ENCODE data around the gene RAB17.

Gene RAB17

DNA sequence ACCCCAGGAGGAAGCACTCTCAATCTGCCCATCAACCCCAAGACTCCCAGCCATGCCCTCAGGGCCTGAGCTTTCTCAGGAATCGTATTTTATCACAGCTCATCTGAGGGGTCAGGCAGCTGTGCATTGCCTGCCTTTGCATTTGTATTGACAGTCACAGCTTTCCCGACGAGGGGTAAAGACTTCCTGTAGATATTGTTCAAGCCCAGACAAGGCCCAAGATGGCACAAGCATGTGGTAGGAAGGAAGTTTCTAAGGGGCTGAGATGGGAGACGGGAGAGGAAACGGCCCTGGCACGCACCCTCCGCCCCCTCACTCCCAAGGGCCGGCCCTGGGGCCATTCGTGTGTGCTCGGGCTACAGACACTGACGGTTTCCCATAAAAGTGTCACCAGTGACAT lies 58.4 kb downstream of the RAB17 start:
- Histone ChIP-seq H3K4ac (ENCODE audit: low read depth in 1 of 2, low read length in 2 of 2) (no peak overlapping the region), H3K79me1 (replicated peaks; ENCODE audit: low read length, poor library complexity, severe bottlenecking) (peaks cover 34% of the 10 kb centered on the region), H2AK5ac (ENCODE audit: low read length, severe bottlenecking) (no peak overlapping the region), H3K4me2 (ENCODE audit: low read length, poor library complexity, severe bottlenecking) (no peak overlapping the region), H3K9ac (ENCODE audit: low read length) (no peak overlapping the region), H2BK5ac (ENCODE audit: low read depth, low read length, poor library complexity, severe bottlenecking) (no peak overlapping the region), H3K9me3 (ENCODE audit: control insufficient read depth, low read length) (no peaks in the 10 kb centered on the region), H3K27ac (ENCODE audit: low read length, poor library complexity, severe bottlenecking) (no peak overlapping the region), H2BK12ac (ENCODE audit: low read length in 2 of 2) (no peak overlapping the region), H3K23ac (ENCODE audit: low read length in 2 of 2) (peak overlapping the region in 1 of 2 experiments; percentile 32), H2BK15ac (ENCODE audit: low read depth, poor library complexity, severe bottlenecking) (no peak overlapping the region), H2AFZ (ENCODE audit: low read depth, low read length) (no peak overlapping the region), H3K14ac (ENCODE audit: low read length in 2 of 2) (no peak overlapping the region), H3K4me3 (ENCODE audit: insufficient read depth in 1 of 2, low read depth in 1 of 2, low read length in 2 of 2) (no peak overlapping the region), H2BK120ac (ENCODE audit: low read depth, low read length) (no peak overlapping the region), H3K4me1 (ENCODE audit: control insufficient read depth, insufficient read depth, low read depth, low read length) (no peaks in the 10 kb centered on the region), H4K8ac (ENCODE audit: low read length) (peak overlapping the region; percentile 38), H3K36me3 (ENCODE audit: control insufficient read depth in 1 of 2, insufficient read depth in 2 of 2, low read depth in 1 of 2, low read length in 2 of 2) (peaks cover 29 to 72% of the 10 kb centered on the region in 2 experiments), H3K18ac (ENCODE audit: low read depth in 1 of 2, low read length in 2 of 2) (no peak overlapping the region), H4K91ac (ENCODE audit: low read length) (no peak overlapping the region), H3K27me3 (ENCODE audit: control insufficient read depth in 1 of 2, insufficient read depth in 1 of 2, low read length in 2 of 2) (no peaks in the 10 kb centered on the region)
- no peak for DNase-seq
- 58% methylated on average over 11 of the region's 11 CpGs for WGBS

DNA sequence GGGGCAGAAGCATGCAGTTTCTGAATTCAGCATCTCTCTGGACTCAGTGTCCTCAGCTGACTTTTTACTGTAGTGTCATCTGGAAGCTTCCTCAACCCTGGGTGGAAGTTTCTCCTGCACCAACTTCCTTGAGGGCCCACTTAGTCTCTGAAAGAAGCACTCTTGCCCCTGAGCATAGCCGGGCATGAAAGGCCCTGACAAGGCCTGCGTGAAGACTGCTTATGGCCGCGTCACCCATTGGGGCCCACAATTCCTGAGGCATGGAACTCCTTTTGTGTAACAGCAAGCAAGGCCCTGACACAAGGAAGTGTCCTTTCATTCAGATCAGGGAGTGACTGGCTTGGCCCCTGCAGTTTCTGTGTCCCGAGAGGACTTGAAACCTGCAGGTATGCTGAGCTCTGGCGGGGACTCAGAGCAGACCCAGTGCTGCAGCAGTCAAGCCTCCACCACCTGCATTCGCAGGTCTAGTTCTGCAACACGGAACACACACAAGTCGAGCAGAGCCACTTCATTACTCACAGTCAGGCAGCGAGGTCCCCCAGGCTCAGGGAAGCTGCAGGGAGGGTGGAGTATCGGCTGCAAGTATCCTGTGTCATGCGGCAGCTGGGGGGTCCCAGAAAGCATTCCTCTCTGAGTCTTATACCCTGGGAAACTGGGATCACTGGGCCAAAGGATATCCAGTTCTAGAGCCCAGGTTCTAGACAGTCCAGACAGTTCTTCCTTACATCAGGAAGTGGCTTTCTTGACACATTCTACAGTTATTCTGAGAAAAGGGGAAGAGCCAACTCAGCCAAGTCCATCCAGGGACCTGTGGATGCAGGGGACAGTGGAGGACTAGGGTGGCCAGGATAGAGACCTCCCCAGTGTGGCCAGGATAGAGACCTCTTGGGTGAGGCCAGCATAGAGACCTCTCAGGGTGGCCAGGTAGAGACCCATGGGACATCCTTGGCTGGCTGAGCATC lies 59.8 kb downstream of the RAB17 start:
- DNase-seq, result no peak
- Histone ChIP-seq H3K79me1 (replicated peaks; ENCODE audit: low read length, poor library complexity, severe bottlenecking) (peaks cover 34% of the 10 kb centered on the region), H4K8ac (ENCODE audit: low read length) (no peak overlapping the region), H2BK120ac (ENCODE audit: low read depth, low read length) (no peak overlapping the region), H3K9me3 (ENCODE audit: control insufficient read depth, low read length) (no peaks in the 10 kb centered on the region), H3K9ac (ENCODE audit: low read length) (no peak overlapping the region), H3K14ac (ENCODE audit: low read length in 2 of 2) (no peak overlapping the region), H3K27me3 (ENCODE audit: control insufficient read depth in 1 of 2, insufficient read depth in 1 of 2, low read length in 2 of 2) (no peaks in the 10 kb centered on the region), H3K4me2 (ENCODE audit: low read length, poor library complexity, severe bottlenecking) (no peak overlapping the region), H3K27ac (ENCODE audit: low read length, poor library complexity, severe bottlenecking) (no peak overlapping the region), H3K4me1 (ENCODE audit: control insufficient read depth, insufficient read depth, low read depth, low read length) (no peaks in the 10 kb centered on the region), H2BK15ac (ENCODE audit: low read depth, poor library complexity, severe bottlenecking) (no peak overlapping the region), H2BK12ac (ENCODE audit: low read length in 2 of 2) (no peak overlapping the region), H2BK5ac (ENCODE audit: low read depth, low read length, poor library complexity, severe bottlenecking) (no peak overlapping the region), H2AFZ (ENCODE audit: low read depth, low read length) (no peak overlapping the region), H4K91ac (ENCODE audit: low read length) (no peak overlapping the region), H3K23ac (ENCODE audit: low read length in 2 of 2) (no peak overlapping the region), H2AK5ac (ENCODE audit: low read length, severe bottlenecking) (no peak overlapping the region), H3K4ac (ENCODE audit: low read depth in 1 of 2, low read length in 2 of 2) (no peak overlapping the region), H3K4me3 (ENCODE audit: insufficient read depth in 1 of 2, low read depth in 1 of 2, low read length in 2 of 2) (no peak overlapping the region), H3K36me3 (ENCODE audit: control insufficient read depth in 1 of 2, insufficient read depth in 2 of 2, low read depth in 1 of 2, low read length in 2 of 2) (peaks cover 42 to 69% of the 10 kb centered on the region in 2 experiments), H3K18ac (ENCODE audit: low read depth in 1 of 2, low read length in 2 of 2) (no peak overlapping the region)
- WGBS, result 94% methylated on average over 12 of the region's 12 CpGs

- no peak overlapping the region for H2BK120ac ChIP-seq (ENCODE audit: low read depth, low read length)
- no peak overlapping the region for H2AFZ ChIP-seq (ENCODE audit: low read depth, low read length)
- no peak overlapping the region for H3K27ac ChIP-seq (ENCODE audit: low read length, poor library complexity, severe bottlenecking)
- H3K4me1 ChIP-seq (ENCODE audit: control insufficient read depth, insufficient read depth, low read depth, low read length), result no peaks in the 10 kb centered on the region
- no peak overlapping the region for H4K8ac ChIP-seq (ENCODE audit: low read length)
- no peak overlapping the region for H3K23ac ChIP-seq (ENCODE audit: low read length in 2 of 2)
- DNase-seq, result no peak
- H4K91ac ChIP-seq (ENCODE audit: low read length), result no peak overlapping the region
- no peak overlapping the region for H2BK5ac ChIP-seq (ENCODE audit: low read depth, low read length, poor library complexity, severe bottlenecking)
- no peak overlapping the region for H3K9ac ChIP-seq (ENCODE audit: low read length)
- no peak overlapping the region for H3K4ac ChIP-seq (ENCODE audit: low read depth in 1 of 2, low read length in 2 of 2)
- WGBS, result 92% methylated on average over 19 of the region's 19 CpGs
- H3K27me3 ChIP-seq (ENCODE audit: control insufficient read depth in 1 of 2, insufficient read depth in 1 of 2, low read length in 2 of 2), result no peaks in the 10 kb centered on the region
- H3K36me3 ChIP-seq (ENCODE audit: control insufficient read depth in 1 of 2, insufficient read depth in 2 of 2, low read depth in 1 of 2, low read length in 2 of 2), result peaks cover 39 to 71% of the 10 kb centered on the region in 2 experiments
- H2AK5ac ChIP-seq (ENCODE audit: low read length, severe bottlenecking), result no peak overlapping the region
- no peak overlapping the region for H2BK12ac ChIP-seq (ENCODE audit: low read length in 2 of 2)
- peaks cover 41% of the 10 kb centered on the region for H3K79me1 ChIP-seq (replicated peaks; ENCODE audit: low read length, poor library complexity, severe bottlenecking)
- no peak overlapping the region for H2BK15ac ChIP-seq (ENCODE audit: low read depth, poor library complexity, severe bottlenecking)
- H3K4me2 ChIP-seq (ENCODE audit: low read length, poor library complexity, severe bottlenecking), result no peak overlapping the region
- H3K9me3 ChIP-seq (ENCODE audit: control insufficient read depth, low read length), result no peaks in the 10 kb centered on the region
- H3K18ac ChIP-seq (ENCODE audit: low read depth in 1 of 2, low read length in 2 of 2), result no peak overlapping the region
- H3K14ac ChIP-seq (ENCODE audit: low read length in 2 of 2), result no peak overlapping the region
- H3K4me3 ChIP-seq (ENCODE audit: insufficient read depth in 1 of 2, low read depth in 1 of 2, low read length in 2 of 2), result no peak overlapping the region
These were observed 60.8 kb downstream of the RAB17 start for GRCh38 chr2:237529452-237530402.

DNA sequence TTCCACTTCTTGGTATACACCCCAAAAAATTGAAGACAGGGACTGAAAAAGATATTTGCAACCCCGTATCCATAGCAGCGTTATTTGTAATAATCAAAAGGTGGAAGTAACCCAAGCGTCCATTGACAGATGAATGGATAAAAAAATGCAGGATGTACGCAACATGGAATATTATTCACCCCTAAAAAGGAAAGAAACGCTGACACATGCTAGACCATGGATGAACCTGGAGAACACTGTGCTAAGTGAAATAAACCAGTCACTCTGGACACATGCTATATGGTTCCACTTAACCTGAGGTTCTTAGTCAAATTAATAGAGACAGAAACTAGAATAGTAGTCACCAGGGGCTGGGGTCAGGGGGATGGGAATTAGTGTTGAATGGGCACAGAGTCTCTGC lies 62.8 kb downstream of the RAB17 start:
- Histone ChIP-seq H2BK5ac (ENCODE audit: low read depth, low read length, poor library complexity, severe bottlenecking) (no peak overlapping the region), H3K9me3 (ENCODE audit: control insufficient read depth, low read length) (no peaks in the 10 kb centered on the region), H3K36me3 (ENCODE audit: control insufficient read depth in 1 of 2, insufficient read depth in 2 of 2, low read depth in 1 of 2, low read length in 2 of 2) (peaks cover 36 to 61% of the 10 kb centered on the region in 2 experiments), H3K27me3 (ENCODE audit: control insufficient read depth in 1 of 2, insufficient read depth in 1 of 2, low read length in 2 of 2) (no peaks in the 10 kb centered on the region), H3K4me2 (ENCODE audit: low read length, poor library complexity, severe bottlenecking) (no peak overlapping the region), H2BK12ac (ENCODE audit: low read length in 2 of 2) (no peak overlapping the region), H3K4me1 (ENCODE audit: control insufficient read depth, insufficient read depth, low read depth, low read length) (no peaks in the 10 kb centered on the region), H3K4me3 (ENCODE audit: insufficient read depth in 1 of 2, low read depth in 1 of 2, low read length in 2 of 2) (no peak overlapping the region), H2AK5ac (ENCODE audit: low read length, severe bottlenecking) (no peak overlapping the region), H3K9ac (ENCODE audit: low read length) (no peak overlapping the region), H4K91ac (ENCODE audit: low read length) (no peak overlapping the region), H2BK15ac (ENCODE audit: low read depth, poor library complexity, severe bottlenecking) (no peak overlapping the region), H3K18ac (ENCODE audit: low read depth in 1 of 2, low read length in 2 of 2) (no peak overlapping the region), H3K4ac (ENCODE audit: low read depth in 1 of 2, low read length in 2 of 2) (no peak overlapping the region), H3K79me1 (replicated peaks; ENCODE audit: low read length, poor library complexity, severe bottlenecking) (peaks cover 35% of the 10 kb centered on the region), H3K27ac (ENCODE audit: low read length, poor library complexity, severe bottlenecking) (no peak overlapping the region), H3K14ac (ENCODE audit: low read length in 2 of 2) (no peak overlapping the region), H2BK120ac (ENCODE audit: low read depth, low read length) (no peak overlapping the region), H3K23ac (ENCODE audit: low read length in 2 of 2) (no peak overlapping the region), H2AFZ (ENCODE audit: low read depth, low read length) (no peak overlapping the region), H4K8ac (ENCODE audit: low read length) (no peak overlapping the region)
- DNase-seq, result no peak
- 94% methylated on average over 5 of the region's 5 CpGs for WGBS
